HS-5 (cell line): ENCODE data around the gene BOD1L1.

Experiments
- DNase-seq: peaks from one replicate; pipeline ENCODE4 v3.0.0-alpha.2; 2012; ENCODE audit warnings: low read depth

The BOD1L1 gene

GRCh38 chr4:13524504-13525243 is 102.9 kb downstream of the BOD1L1 start:
- no peak for DNase-seq

- no peak for DNase-seq
These were observed 103.7 kb downstream of the BOD1L1 start for GRCh38 chr4:13523591-13524503.

GRCh38 chr4:13523105-13523477 is 104.4 kb downstream of the BOD1L1 start:
- no peak for DNase-seq

- DNase-seq: no peak
These were observed 105.0 kb downstream of the BOD1L1 start for GRCh38 chr4:13522282-13523104.

GRCh38 chr4:13521047-13521446 is 106.5 kb downstream of the BOD1L1 start:
- no peak for DNase-seq
